ENCODE results near the gene ZC3H8. TPM values are rescaled to one million over a fixed set of nuclear protein-coding genes. Genes with fewer than 3 reads are reported as not detected.

ZC3H8 gene
- total RNA-seq, 1 donor from 2014 or later: 23.7 TPM

GRCh38 chr2:112195950-112196349 lies 58.9 kb downstream of the ZC3H8 start:
- Mint-ChIP-seq H3K4me1 (ENCODE audit: low read depth) (no peaks in the 10 kb centered on the region), H3K27ac (no peak overlapping the region), H3K4me3 (ENCODE audit: low read depth) (no peak overlapping the region), H3K27me3 (no peaks in the 10 kb centered on the region), H3K36me3 (ENCODE audit: insufficient read depth) (peaks cover 1% of the 10 kb centered on the region), H3K9me3 (ENCODE audit: low read depth) (no peaks in the 10 kb centered on the region)
- TF ChIP-seq CTCF (IDR thresholded peaks at IDR 0.05; ENCODE audit: unreplicated experiment): no peak
- no peak for DNase-seq (ENCODE audit: low spot score, unreplicated experiment)

- DNase-seq (ENCODE audit: low spot score, unreplicated experiment): no peak
- Mint-ChIP-seq H3K4me1 (ENCODE audit: low read depth) (no peaks in the 10 kb centered on the region), H3K36me3 (ENCODE audit: insufficient read depth) (peaks cover 1% of the 10 kb centered on the region), H3K27me3 (no peaks in the 10 kb centered on the region), H3K4me3 (ENCODE audit: low read depth) (no peak overlapping the region), H3K27ac (no peak overlapping the region), H3K9me3 (ENCODE audit: low read depth) (no peaks in the 10 kb centered on the region)
- TF ChIP-seq CTCF (IDR thresholded peaks at IDR 0.05; ENCODE audit: unreplicated experiment): no peak
These were observed 59.6 kb downstream of the ZC3H8 start for GRCh38 chr2:112195167-112195766.

GRCh38 chr2:112194482-112194881 lies 60.4 kb downstream of the ZC3H8 start:
- no peaks in the 10 kb centered on the region for H3K4me1 Mint-ChIP-seq (ENCODE audit: low read depth)
- no peak overlapping the region for H3K4me3 Mint-ChIP-seq (ENCODE audit: low read depth)
- H3K27me3 Mint-ChIP-seq: no peaks in the 10 kb centered on the region
- H3K27ac Mint-ChIP-seq: no peak overlapping the region
- TF ChIP-seq CTCF (IDR thresholded peaks at IDR 0.05; ENCODE audit: unreplicated experiment): no peak
- DNase-seq (ENCODE audit: low spot score, unreplicated experiment): no peak
- peaks cover 1% of the 10 kb centered on the region for H3K36me3 Mint-ChIP-seq (ENCODE audit: insufficient read depth)
- H3K9me3 Mint-ChIP-seq (ENCODE audit: low read depth): no peaks in the 10 kb centered on the region

GRCh38 chr2:112194028-112194427 lies 60.8 kb downstream of the ZC3H8 start:
- TF ChIP-seq CTCF (IDR thresholded peaks at IDR 0.05; ENCODE audit: unreplicated experiment): no peak
- no peak overlapping the region for H3K27ac Mint-ChIP-seq
- DNase-seq (ENCODE audit: low spot score, unreplicated experiment): no peak
- no peak overlapping the region for H3K4me3 Mint-ChIP-seq (ENCODE audit: low read depth)
- peaks cover 1% of the 10 kb centered on the region for H3K36me3 Mint-ChIP-seq (ENCODE audit: insufficient read depth)
- H3K9me3 Mint-ChIP-seq (ENCODE audit: low read depth): no peaks in the 10 kb centered on the region
- H3K4me1 Mint-ChIP-seq (ENCODE audit: low read depth): no peaks in the 10 kb centered on the region
- no peaks in the 10 kb centered on the region for H3K27me3 Mint-ChIP-seq

- Mint-ChIP-seq H3K27me3 (no peaks in the 10 kb centered on the region), H3K4me1 (ENCODE audit: low read depth) (no peaks in the 10 kb centered on the region), H3K4me3 (ENCODE audit: low read depth) (no peak overlapping the region), H3K27ac (no peak overlapping the region), H3K36me3 (ENCODE audit: insufficient read depth) (peaks cover 3% of the 10 kb centered on the region), H3K9me3 (ENCODE audit: low read depth) (no peaks in the 10 kb centered on the region)
- no peak for TF ChIP-seq CTCF (IDR thresholded peaks at IDR 0.05; ENCODE audit: unreplicated experiment)
- DNase-seq (ENCODE audit: low spot score, unreplicated experiment): no peak
These were observed 65.8 kb downstream of the ZC3H8 start for GRCh38 chr2:112189001-112189556.

Data from progenitor cell of endocrine pancreas (in vitro differentiated cells).